GM18517 (cell line): ENCODE measurements around the gene ARAF.

Experiments
- ATAC-seq: cut with Tn5 transposase; IDR thresholded peaks from one replicate; pipeline ENCODE4 v1.9.1; 2021; ENCODE audit warnings: mild to moderate bottlenecking, moderate library complexity; ENCODE audit not compliant: unreplicated experiment

Gene ARAF

GRCh38 chrX:47618923-47619485 lies 58.0 kb downstream of the ARAF start:
- ATAC-seq = no peak

GRCh38 chrX:47619486-47620302 lies 58.7 kb downstream of the ARAF start, which contains the start of gene SYN1:
Gene SYN1 (minus strand): TSS chrX:47619857. CDS start chrX:47619728, 129 bp downstream.
- ATAC-seq = no peak

GRCh38 chrX:47620303-47620685 lies 59.3 kb downstream of the ARAF start:
- no peak for ATAC-seq
